Lower leg skin (tissue), 4 donors: ENCODE data around the gene ITGAD. TPM values are rescaled to one million over a fixed set of nuclear protein-coding genes. Genes with fewer than 3 reads are reported as not detected.

Experiments
- DNase-seq, 2 donors: peaks; one replicate each; pipeline ENCODE4 v3.0.0-alpha.2; 2019; ENCODE audit warnings: low spot score in 2 of 2
- H3K4me3 ChIP-seq: fragments of 200-600 bp; sonication (generic); 2 replicates; pipeline ENCODE4 v1.5.1; 2017; ENCODE audit warnings: mild to moderate bottlenecking, low read depth; ENCODE audit not compliant: poor library complexity, severe bottlenecking
- POLR2A ChIP-seq, 2 donors: fragments of 450-650 bp; IDR thresholded peaks; one replicate each; pipeline ENCODE4 v1.6.1; 2016 to 2017; ENCODE audit warnings: antibody characterized with exemption in 2 of 2, mild to moderate bottlenecking in 1 of 2, moderate library complexity in 1 of 2
- WGBS, 2 donors: methylation state at CpG; one replicate each; pipeline ENCODE4 v1.1.5; 2018; 5-methylcytosine and 5-hydroxymethylcytosine counted together
- intact Hi-C: fragments of 100-400 bp; cut with DNase I; formaldehyde crosslinking; loops from one replicate; pipeline ENCODE4 v1.15.0; 2023; ENCODE audit warnings: low total_unique reads
- total RNA-seq, 4 donors: library from RNA; depleted of rRNA; stranded (reverse); fragments of >200 nt; gene quantifications; one replicate each; pipeline ENCODE4 v1.1.0, GENCODE V29; 2016
- TF ChIP-seq, protein P1 (sequence below), 3 donors: fragments of 450-650 bp; IDR thresholded peaks; one replicate each; pipeline ENCODE4 v1.5.1; 2016; ENCODE audit warnings: antibody characterized with exemption in 3 of 3, mild to moderate bottlenecking in 3 of 3, moderate library complexity in 2 of 3

ITGAD gene
- not detected for total RNA-seq

- H3K4me3 ChIP-seq, result no peak within 1 kb of the TSS
- WGBS, 2 donors, result 61 to 64% methylated on average over 5 of the region's 5 CpGs
- TF ChIP-seq POLR2A (IDR thresholded peaks at IDR 0.05), result no peak
- TF ChIP-seq, protein P1, sequence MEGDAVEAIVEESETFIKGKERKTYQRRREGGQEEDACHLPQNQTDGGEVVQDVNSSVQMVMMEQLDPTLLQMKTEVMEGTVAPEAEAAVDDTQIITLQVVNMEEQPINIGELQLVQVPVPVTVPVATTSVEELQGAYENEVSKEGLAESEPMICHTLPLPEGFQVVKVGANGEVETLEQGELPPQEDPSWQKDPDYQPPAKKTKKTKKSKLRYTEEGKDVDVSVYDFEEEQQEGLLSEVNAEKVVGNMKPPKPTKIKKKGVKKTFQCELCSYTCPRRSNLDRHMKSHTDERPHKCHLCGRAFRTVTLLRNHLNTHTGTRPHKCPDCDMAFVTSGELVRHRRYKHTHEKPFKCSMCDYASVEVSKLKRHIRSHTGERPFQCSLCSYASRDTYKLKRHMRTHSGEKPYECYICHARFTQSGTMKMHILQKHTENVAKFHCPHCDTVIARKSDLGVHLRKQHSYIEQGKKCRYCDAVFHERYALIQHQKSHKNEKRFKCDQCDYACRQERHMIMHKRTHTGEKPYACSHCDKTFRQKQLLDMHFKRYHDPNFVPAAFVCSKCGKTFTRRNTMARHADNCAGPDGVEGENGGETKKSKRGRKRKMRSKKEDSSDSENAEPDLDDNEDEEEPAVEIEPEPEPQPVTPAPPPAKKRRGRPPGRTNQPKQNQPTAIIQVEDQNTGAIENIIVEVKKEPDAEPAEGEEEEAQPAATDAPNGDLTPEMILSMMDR (IDR thresholded peaks at IDR 0.05), result no peak
- DNase-seq, result no peak
- intact Hi-C loops, result no loop called here
Observed at GRCh38 chr16:31393056-31393455, at the start of gene ITGAD. ITGAD (plus strand) TSS chr16:31393335; CDS start chr16:31393361, 26 bp downstream.

- no peak overlapping the region for H3K4me3 ChIP-seq
- intact Hi-C loops, result no loop called here
- no peak for TF ChIP-seq POLR2A (IDR thresholded peaks at IDR 0.05)
- TF ChIP-seq, protein P1 (IDR thresholded peaks at IDR 0.05), result no peak
- DNase-seq, result no peak
- 64 to 76% methylated on average over 9 of the region's 9 CpGs for WGBS, 2 donors
Observed at GRCh38 chr16:31344712-31345111, 48.4 kb upstream of the ITGAD start.

DNA sequence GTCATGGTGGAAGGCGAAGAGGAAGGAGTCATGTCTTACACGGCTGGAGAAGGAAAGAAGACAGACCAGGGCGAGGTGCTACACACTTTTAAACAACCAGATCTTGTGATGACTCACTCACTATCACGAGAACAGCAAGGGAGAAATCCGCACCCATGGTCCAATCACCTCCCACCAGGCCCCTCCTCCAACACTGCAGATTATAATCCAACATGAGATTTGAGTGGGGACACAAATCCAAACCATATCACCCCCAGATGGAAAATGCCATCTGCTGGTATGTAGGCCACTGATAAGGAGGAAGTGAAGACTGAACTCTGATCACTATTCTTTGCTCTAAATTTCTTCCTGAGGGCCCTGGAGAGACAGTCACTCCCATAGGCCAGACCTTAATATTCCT lies 45.7 kb upstream of the ITGAD start:
- intact Hi-C loops, result no loop called here
- DNase-seq, result no peak
- no peak overlapping the region for H3K4me3 ChIP-seq
- TF ChIP-seq POLR2A (IDR thresholded peaks at IDR 0.05), result no peak
- TF ChIP-seq, protein P1 (IDR thresholded peaks at IDR 0.05), result no peak
- WGBS, 2 donors, result 69 to 89% methylated on average over 5 of the region's 5 CpGs

GRCh38 chr16:31348579-31348978 lies 44.6 kb upstream of the ITGAD start:
- no peak for DNase-seq
- WGBS, 2 donors, result 33 to 37% methylated on average over 3 of the region's 3 CpGs
- intact Hi-C loops, result no loop called here
- no peak overlapping the region for H3K4me3 ChIP-seq
- TF ChIP-seq, protein P1 (IDR thresholded peaks at IDR 0.05), result no peak
- TF ChIP-seq POLR2A (IDR thresholded peaks at IDR 0.05), result no peak

DNA sequence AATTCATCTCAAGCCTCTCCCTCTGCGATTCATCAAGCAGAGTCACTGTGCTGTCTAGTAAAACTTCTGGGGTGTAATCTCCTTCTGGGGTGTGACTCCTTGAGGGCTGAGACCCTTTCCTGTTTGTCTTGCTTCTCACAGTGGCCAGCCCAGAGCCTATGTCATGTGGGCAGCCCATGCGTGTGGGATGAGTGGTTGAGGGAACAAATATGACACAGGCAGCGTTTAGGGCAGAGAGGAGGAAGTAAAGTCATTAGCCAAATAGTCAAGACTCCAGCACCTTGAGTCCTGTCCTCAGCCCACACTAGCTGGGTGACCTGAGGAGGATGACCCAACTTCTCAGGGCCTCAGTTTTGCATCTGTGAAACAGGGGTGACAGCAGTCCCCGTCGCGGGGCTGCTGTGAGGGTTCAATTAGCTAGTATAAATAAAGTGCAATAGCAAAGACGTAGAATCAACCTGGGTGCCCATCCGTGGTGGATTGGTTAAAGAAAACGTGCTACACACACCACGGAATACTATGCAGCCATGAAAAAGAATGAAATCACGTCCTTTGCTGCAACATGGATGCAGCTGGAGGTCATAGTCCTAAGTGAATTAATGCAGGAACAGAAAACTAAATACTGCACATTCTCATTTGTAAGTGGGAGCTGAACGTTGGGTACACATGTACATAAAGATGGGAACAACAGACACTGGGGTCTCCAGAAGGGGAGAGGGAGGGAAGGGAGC lies 42.7 kb upstream of the ITGAD start:
- TF ChIP-seq, protein P1 (IDR thresholded peaks at IDR 0.05), result no peak
- TF ChIP-seq POLR2A (IDR thresholded peaks at IDR 0.05), result no peak
- WGBS, 2 donors, result 74 to 86% methylated on average over 12 of the region's 12 CpGs
- DNase-seq, result no peak
- intact Hi-C loops, result no loop called here
- no peak overlapping the region for H3K4me3 ChIP-seq
